Measurements from ENCODE around the gene PPP6R1. TPM values are rescaled to one million over a fixed set of nuclear protein-coding genes. Genes with fewer than 3 reads are reported as not detected.

Gene PPP6R1
- total RNA-seq, 1 donor = 38.9 TPM

GRCh38 chr19:55259540-55260210, 858 bp upstream of the PPP6R1 start:
- peak overlapping the region; percentile 57 for H3K4me3 ChIP-seq (ENCODE audit: low read depth, low read length)
- TF ChIP-seq CTCF (IDR thresholded peaks at IDR 0.05; ENCODE audit: insufficient read depth, low read depth, low read length) = no peak
- DNase-seq (ENCODE audit: low read depth) = no peak

GRCh38 chr19:55258476-55258827, 365 bp downstream of the PPP6R1 start:
- peak overlapping the region; percentile 72 for H3K4me3 ChIP-seq (ENCODE audit: low read depth, low read length)
- DNase-seq (ENCODE audit: low read depth) = no peak
- no peak for TF ChIP-seq CTCF (IDR thresholded peaks at IDR 0.05; ENCODE audit: insufficient read depth, low read depth, low read length)

- TF ChIP-seq CTCF (IDR thresholded peaks at IDR 0.05; ENCODE audit: insufficient read depth, low read depth, low read length) = no peak
- H3K4me3 ChIP-seq (ENCODE audit: low read depth, low read length) = peak overlapping the region; percentile 72
- no peak for DNase-seq (ENCODE audit: low read depth)
Measured at GRCh38 chr19:55257461-55258420, 1.1 kb downstream of the PPP6R1 start.

GRCh38 chr19:55256562-55257460, 2.0 kb downstream of the PPP6R1 start:
- DNase-seq (ENCODE audit: low read depth) = no peak
- H3K4me3 ChIP-seq (ENCODE audit: low read depth, low read length) = peak overlapping the region; percentile 72
- TF ChIP-seq CTCF (IDR thresholded peaks at IDR 0.05; ENCODE audit: insufficient read depth, low read depth, low read length) = no peak

GRCh38 chr19:55255618-55256423, 3.0 kb downstream of the PPP6R1 start:
- no peak for TF ChIP-seq CTCF (IDR thresholded peaks at IDR 0.05; ENCODE audit: insufficient read depth, low read depth, low read length)
- no peak overlapping the region for H3K4me3 ChIP-seq (ENCODE audit: low read depth, low read length)
- no peak for DNase-seq (ENCODE audit: low read depth)

GRCh38 chr19:55254625-55254977, 4.2 kb downstream of the PPP6R1 start:
- H3K4me3 ChIP-seq (ENCODE audit: low read depth, low read length) = no peak overlapping the region
- no peak for TF ChIP-seq CTCF (IDR thresholded peaks at IDR 0.05; ENCODE audit: insufficient read depth, low read depth, low read length)
- no peak for DNase-seq (ENCODE audit: low read depth)

Data from fibroblast of villous mesenchyme (primary cell).